ENCODE data around the gene LRRD1.

The LRRD1 gene

GRCh38 chr7:92150450-92151017 lies 28.4 kb downstream of the LRRD1 start:
- TF ChIP-seq GATA3 (IDR thresholded peaks at IDR 0.05; ENCODE audit: low read depth, low read length) (no peak), GATA2 (IDR thresholded peaks at IDR 0.05; ENCODE audit: low read depth, low read length) (no peak)

- TF ChIP-seq GATA3 (IDR thresholded peaks at IDR 0.05; ENCODE audit: low read depth, low read length) (no peak), GATA2 (IDR thresholded peaks at IDR 0.05; ENCODE audit: low read depth, low read length) (no peak)
Observed at GRCh38 chr7:92149736-92150239, 29.2 kb downstream of the LRRD1 start.

GRCh38 chr7:92141161-92141560 lies 37.8 kb downstream of the LRRD1 start:
- TF ChIP-seq GATA2 (IDR thresholded peaks at IDR 0.05; ENCODE audit: low read depth, low read length) (no peak), GATA3 (IDR thresholded peaks at IDR 0.05; ENCODE audit: low read depth, low read length) (no peak)

GRCh38 chr7:92137557-92137956 lies 41.4 kb downstream of the LRRD1 start:
- TF ChIP-seq GATA3 (IDR thresholded peaks at IDR 0.05; ENCODE audit: low read depth, low read length) (no peak), GATA2 (IDR thresholded peaks at IDR 0.05; ENCODE audit: low read depth, low read length) (peak; percentile 54)

GRCh38 chr7:92135052-92135889 lies 43.7 kb downstream of the LRRD1 start:
- TF ChIP-seq GATA3 (IDR thresholded peaks at IDR 0.05; ENCODE audit: low read depth, low read length) = no peak
- no peak for TF ChIP-seq GATA2 (IDR thresholded peaks at IDR 0.05; ENCODE audit: low read depth, low read length)

GRCh38 chr7:92134271-92135051 lies 44.5 kb downstream of the LRRD1 start, which contains the start of gene CYP51A1:
Gene CYP51A1 (minus strand): TSS chr7:92134477. CDS start chr7:92134364, 113 bp downstream.
- no peak for TF ChIP-seq GATA2 (IDR thresholded peaks at IDR 0.05; ENCODE audit: low read depth, low read length)
- TF ChIP-seq GATA3 (IDR thresholded peaks at IDR 0.05; ENCODE audit: low read depth, low read length) = no peak

- no peak for TF ChIP-seq GATA3 (IDR thresholded peaks at IDR 0.05; ENCODE audit: low read depth, low read length)
- TF ChIP-seq GATA2 (IDR thresholded peaks at IDR 0.05; ENCODE audit: low read depth, low read length) = 0 out of 2 replicates have a peak, but pooled peaks have one; percentile 7
Observed at GRCh38 chr7:92133737-92134270, 45.1 kb downstream of the LRRD1 start.

- no peak for TF ChIP-seq GATA3 (IDR thresholded peaks at IDR 0.05; ENCODE audit: low read depth, low read length)
- no peak for TF ChIP-seq GATA2 (IDR thresholded peaks at IDR 0.05; ENCODE audit: low read depth, low read length)
Observed at GRCh38 chr7:92133133-92133736, 45.7 kb downstream of the LRRD1 start.

GRCh38 chr7:92131764-92132330 lies 47.1 kb downstream of the LRRD1 start:
- TF ChIP-seq GATA2 (IDR thresholded peaks at IDR 0.05; ENCODE audit: low read depth, low read length) (no peak), GATA3 (IDR thresholded peaks at IDR 0.05; ENCODE audit: low read depth, low read length) (no peak)

- no peak for TF ChIP-seq GATA3 (IDR thresholded peaks at IDR 0.05; ENCODE audit: low read depth, low read length)
- no peak for TF ChIP-seq GATA2 (IDR thresholded peaks at IDR 0.05; ENCODE audit: low read depth, low read length)
Observed at GRCh38 chr7:92131093-92131492, 47.8 kb downstream of the LRRD1 start.

- no peak for TF ChIP-seq GATA3 (IDR thresholded peaks at IDR 0.05; ENCODE audit: low read depth, low read length)
- TF ChIP-seq GATA2 (IDR thresholded peaks at IDR 0.05; ENCODE audit: low read depth, low read length) = no peak
Observed at GRCh38 chr7:92121681-92122080, 57.3 kb downstream of the LRRD1 start.

- TF ChIP-seq GATA3 (IDR thresholded peaks at IDR 0.05; ENCODE audit: low read depth, low read length) = no peak
- TF ChIP-seq GATA2 (IDR thresholded peaks at IDR 0.05; ENCODE audit: low read depth, low read length) = no peak
Observed at GRCh38 chr7:92119213-92119759, 59.7 kb downstream of the LRRD1 start.

GRCh38 chr7:92116949-92117348 lies 62.0 kb downstream of the LRRD1 start:
- TF ChIP-seq GATA2 (IDR thresholded peaks at IDR 0.05; ENCODE audit: low read depth, low read length) = no peak
- TF ChIP-seq GATA3 (IDR thresholded peaks at IDR 0.05; ENCODE audit: low read depth, low read length) = no peak

All from SH-SY5Y (cell line).